ENCODE results near the gene TMEM218.

The TMEM218 gene

DNA sequence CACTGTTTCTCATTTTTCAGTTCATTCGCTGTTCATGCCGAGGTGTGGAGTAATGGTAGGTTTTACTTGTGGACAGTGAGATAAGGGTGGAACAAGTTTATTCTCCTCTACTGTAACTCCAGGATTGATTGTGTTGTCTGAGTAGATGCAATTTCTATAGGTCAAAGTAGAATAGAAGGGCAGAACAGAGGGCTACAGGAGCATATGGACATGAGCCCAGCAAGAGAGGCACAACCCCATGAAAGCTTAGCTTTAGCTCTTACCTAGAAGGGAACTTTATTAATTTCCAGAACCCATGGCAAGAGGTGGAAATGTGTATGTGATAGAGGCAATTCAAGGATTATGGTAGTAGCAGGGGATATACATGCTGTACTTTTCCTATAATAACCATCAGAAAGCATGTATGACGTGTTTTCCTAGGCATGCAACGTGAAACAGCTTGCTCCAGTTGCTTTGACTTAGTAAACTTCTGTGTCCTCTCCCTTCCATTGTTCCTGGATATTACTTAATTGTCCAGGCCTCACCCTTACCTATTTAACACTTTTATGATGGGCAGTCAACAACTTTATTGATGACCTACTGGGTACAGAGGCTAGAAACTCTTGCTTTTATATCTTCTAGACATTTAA, 62.1 kb downstream of the TMEM218 start:
- no peak for DNase-seq
- Mint-ChIP-seq H3K27ac (no peak overlapping the region), H3K4me3 (no peak overlapping the region), H3K9me3 (peaks cover 6% of the 10 kb centered on the region), H3K36me3 (ENCODE audit: low read depth) (peaks cover 3% of the 10 kb centered on the region), H3K4me1 (ENCODE audit: low read depth) (no peaks in the 10 kb centered on the region), H3K27me3 (no peaks in the 10 kb centered on the region)
